Measurements from ENCODE around the gene CDKAL1. TPM values are rescaled to one million over a fixed set of nuclear protein-coding genes. Genes with fewer than 3 reads are reported as not detected.

Gene CDKAL1
- total and polyA plus RNA-seq, 9 of the 15 experiments (the other 6 are each of a cell fraction or from before 2014, with no cell fraction given): 11.2 to 36.3 (median 20.1) TPM

GRCh38 chr6:20686142-20686541 is 151.9 kb downstream of the CDKAL1 start (continued):
- no peak for TF ChIP-seq NR0B1 (IDR thresholded peaks at IDR 0.05; ENCODE audit: partially characterized antibody)
- TF ChIP-seq MIER1 (IDR thresholded peaks at IDR 0.05; ENCODE audit: low read depth): no peak
- no peak for TF ChIP-seq SMAD3 (CRISPR knock-in tag; conservative IDR thresholded peaks at IDR 0.05)
- TF ChIP-seq PHF21A (IDR thresholded peaks at IDR 0.05; ENCODE audit: borderline replicate concordance, low read depth): no peak
- TF ChIP-seq HIVEP1 (CRISPR knock-in tag; IDR thresholded peaks at IDR 0.05): no peak
- no peak for TF ChIP-seq ZNF384 (IDR thresholded peaks at IDR 0.05; ENCODE audit: low read depth, low read length)
- TF ChIP-seq IFI16 (CRISPR knock-in tag; IDR thresholded peaks at IDR 0.05): no peak
- no peak for TF ChIP-seq SIN3B (IDR thresholded peaks at IDR 0.05; ENCODE audit: low read depth)
- TF ChIP-seq THRA (IDR thresholded peaks at IDR 0.05): no peak
- TF ChIP-seq RFX1 (IDR thresholded peaks at IDR 0.05): no peak
- no peak for TF ChIP-seq HMG20A (CRISPR knock-in tag; conservative IDR thresholded peaks at IDR 0.05)
- TF ChIP-seq ZNF77 (CRISPR knock-in tag; IDR thresholded peaks at IDR 0.05): no peak
- TF ChIP-seq MCM7 (IDR thresholded peaks at IDR 0.05): no peak
- TF ChIP-seq GTF2A2 (tag; IDR thresholded peaks at IDR 0.05): no peak
- peak in 2 of 3 experiments; percentile 27 to 28; a peak in 2 of 6 replicates for TF ChIP-seq CTCF (IDR thresholded peaks at IDR 0.05 in 2 of 3, conservative IDR thresholded peaks at IDR 0.05 in 1 of 3; ENCODE audit: insufficient read depth in 2 of 3, low read depth in 1 of 3, low read length in 3 of 3)
- no peak for TF ChIP-seq NKRF (IDR thresholded peaks at IDR 0.05; ENCODE audit: borderline replicate concordance)
- no peak for TF ChIP-seq SOX6 (IDR thresholded peaks at IDR 0.05)
- TF ChIP-seq ZNF444 (CRISPR knock-in tag; IDR thresholded peaks at IDR 0.05): no peak
- no peak for TF ChIP-seq CHCHD3 (CRISPR knock-in tag; IDR thresholded peaks at IDR 0.05)
- TF ChIP-seq TEAD4 (IDR thresholded peaks at IDR 0.05; ENCODE audit: low read length): no peak
- TF ChIP-seq TEAD4 (CRISPR knock-in tag; IDR thresholded peaks at IDR 0.05; ENCODE audit: borderline replicate concordance): no peak
- TF ChIP-seq PYGO2 (tag; IDR thresholded peaks at IDR 0.05): no peak
- no peak for TF ChIP-seq BRF1 (IDR thresholded peaks at IDR 0.05; ENCODE audit: borderline replicate concordance, extremely low read depth, insufficient read length)
- no peak for TF ChIP-seq JUNB (CRISPR knock-in tag; conservative IDR thresholded peaks at IDR 0.05)

Data from K562 (cell line).